Nephron (organoid): ENCODE measurements around the gene ANKLE2.

Experiments used
- H3K27ac Mint-ChIP-seq, 3 experiments: 2 replicates each; pipeline ENCODE4 v1.8.0; 2020; ENCODE audit warnings: mixed read lengths in 3 of 3, mild to moderate bottlenecking in 2 of 3, moderate library complexity in 1 of 3
- H3K27me3 Mint-ChIP-seq: 2 replicates; pipeline ENCODE4 v1.8.0; 2021; ENCODE audit warnings: low read depth, mild to moderate bottlenecking, moderate library complexity, mixed read lengths
- H3K36me3 Mint-ChIP-seq: 2 replicates; pipeline ENCODE4 v1.8.0; 2020; ENCODE audit warnings: low read depth, mixed read lengths
- H3K4me1 Mint-ChIP-seq: 2 replicates; pipeline ENCODE4 v1.8.0; 2020; ENCODE audit warnings: mixed read lengths
- H3K4me3 Mint-ChIP-seq, 3 experiments: 2 replicates each; pipeline ENCODE4 v1.8.0; 2020; ENCODE audit warnings: mild to moderate bottlenecking in 3 of 3, mixed read lengths in 3 of 3, moderate library complexity in 2 of 3
- H3K9me3 Mint-ChIP-seq: 2 replicates; pipeline ENCODE4 v1.8.0; 2020; ENCODE audit warnings: mixed read lengths
- TF ChIP-seq, protein P1 (sequence below), 3 experiments: fragments of 200-600 bp; sonication (generic); IDR thresholded peaks; one replicate each; pipeline ENCODE4 v1.5.0; 2021; ENCODE audit warnings: antibody characterized with exemption in 3 of 3; ENCODE audit not compliant: unreplicated experiment in 3 of 3

ANKLE2 gene

GRCh38 chr12:132743831-132744230, 17.8 kb downstream of the ANKLE2 start:
- Mint-ChIP-seq H3K4me1 (no peaks in the 10 kb centered on the region), H3K4me3 (no peak overlapping the region), H3K9me3 (no peaks in the 10 kb centered on the region), H3K27ac (no peak overlapping the region), H3K36me3 (peaks cover 96% of the 10 kb centered on the region), H3K27me3 (no peaks in the 10 kb centered on the region)
- TF ChIP-seq, protein P1, sequence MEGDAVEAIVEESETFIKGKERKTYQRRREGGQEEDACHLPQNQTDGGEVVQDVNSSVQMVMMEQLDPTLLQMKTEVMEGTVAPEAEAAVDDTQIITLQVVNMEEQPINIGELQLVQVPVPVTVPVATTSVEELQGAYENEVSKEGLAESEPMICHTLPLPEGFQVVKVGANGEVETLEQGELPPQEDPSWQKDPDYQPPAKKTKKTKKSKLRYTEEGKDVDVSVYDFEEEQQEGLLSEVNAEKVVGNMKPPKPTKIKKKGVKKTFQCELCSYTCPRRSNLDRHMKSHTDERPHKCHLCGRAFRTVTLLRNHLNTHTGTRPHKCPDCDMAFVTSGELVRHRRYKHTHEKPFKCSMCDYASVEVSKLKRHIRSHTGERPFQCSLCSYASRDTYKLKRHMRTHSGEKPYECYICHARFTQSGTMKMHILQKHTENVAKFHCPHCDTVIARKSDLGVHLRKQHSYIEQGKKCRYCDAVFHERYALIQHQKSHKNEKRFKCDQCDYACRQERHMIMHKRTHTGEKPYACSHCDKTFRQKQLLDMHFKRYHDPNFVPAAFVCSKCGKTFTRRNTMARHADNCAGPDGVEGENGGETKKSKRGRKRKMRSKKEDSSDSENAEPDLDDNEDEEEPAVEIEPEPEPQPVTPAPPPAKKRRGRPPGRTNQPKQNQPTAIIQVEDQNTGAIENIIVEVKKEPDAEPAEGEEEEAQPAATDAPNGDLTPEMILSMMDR (IDR thresholded peaks at IDR 0.05; ENCODE audit: unreplicated experiment in 3 of 3) = no peak

DNA sequence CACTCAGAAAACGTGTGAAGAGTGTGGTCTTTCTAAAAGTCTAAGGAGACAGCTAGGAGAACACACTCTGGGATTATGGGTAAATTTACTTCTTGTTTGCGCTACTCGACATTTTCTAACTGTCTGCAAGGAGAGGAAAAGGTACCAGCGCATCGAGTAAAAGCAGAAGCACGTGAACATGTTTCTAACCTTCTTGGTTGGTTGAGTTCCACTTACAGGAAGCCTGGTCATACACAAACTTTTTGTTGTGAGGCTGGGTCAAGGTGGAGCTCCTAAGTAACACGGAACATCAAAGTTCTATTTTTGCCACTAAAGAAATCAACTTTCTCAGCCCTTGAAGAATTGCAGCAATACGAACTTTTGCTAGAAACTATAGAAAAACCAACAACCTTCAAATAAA, 20.0 kb downstream of the ANKLE2 start:
- no peak overlapping the region for H3K4me3 Mint-ChIP-seq
- TF ChIP-seq, protein P1 (IDR thresholded peaks at IDR 0.05; ENCODE audit: unreplicated experiment in 3 of 3) = no peak
- H3K4me1 Mint-ChIP-seq = no peaks in the 10 kb centered on the region
- no peaks in the 10 kb centered on the region for H3K27me3 Mint-ChIP-seq
- H3K27ac Mint-ChIP-seq = no peak overlapping the region
- peaks cover 90% of the 10 kb centered on the region for H3K36me3 Mint-ChIP-seq
- H3K9me3 Mint-ChIP-seq = no peaks in the 10 kb centered on the region

DNA sequence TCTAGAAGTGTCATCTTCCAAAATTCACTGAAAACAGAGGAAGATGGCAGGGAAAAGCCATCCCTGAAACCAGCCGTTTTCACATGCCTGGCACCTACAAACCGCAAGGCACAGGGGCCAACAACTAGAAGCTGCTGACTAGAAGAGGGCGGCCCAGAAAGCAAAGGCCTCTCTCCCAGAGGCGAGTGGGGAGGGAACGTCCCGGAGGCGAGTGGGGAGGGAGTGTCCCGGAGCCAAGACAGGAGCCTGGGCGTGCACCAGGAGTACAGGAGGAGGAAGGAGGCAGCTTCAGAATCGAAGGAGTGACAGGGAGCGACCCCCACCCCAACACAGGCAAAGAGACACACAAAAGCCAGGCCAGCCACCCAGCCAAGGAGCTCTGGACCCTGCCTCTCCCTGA, 21.0 kb downstream of the ANKLE2 start:
- Mint-ChIP-seq H3K4me1 (no peaks in the 10 kb centered on the region), H3K4me3 (no peak overlapping the region), H3K9me3 (no peaks in the 10 kb centered on the region), H3K27ac (no peak overlapping the region), H3K36me3 (peaks cover 88% of the 10 kb centered on the region), H3K27me3 (no peaks in the 10 kb centered on the region)
- TF ChIP-seq, protein P1 (IDR thresholded peaks at IDR 0.05; ENCODE audit: unreplicated experiment in 3 of 3) = no peak

DNA sequence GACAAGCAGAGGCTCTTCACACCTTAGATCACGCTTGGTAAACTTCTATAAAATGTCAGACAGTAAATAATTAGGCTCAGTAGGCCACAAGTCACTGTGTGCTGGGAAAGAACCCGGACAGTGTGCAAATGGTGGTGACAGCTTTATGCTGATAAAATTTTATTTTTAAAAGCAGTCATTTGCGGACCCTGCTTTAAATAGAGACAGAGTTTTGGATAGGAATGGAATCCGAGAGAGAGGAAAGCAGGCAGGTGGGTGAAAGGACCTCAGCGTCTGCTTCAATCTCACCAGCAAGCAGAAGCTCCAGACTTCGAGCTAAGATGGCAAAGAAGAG, 21.4 kb downstream of the ANKLE2 start:
- no peaks in the 10 kb centered on the region for H3K27me3 Mint-ChIP-seq
- H3K9me3 Mint-ChIP-seq = no peaks in the 10 kb centered on the region
- H3K27ac Mint-ChIP-seq = no peak overlapping the region
- no peaks in the 10 kb centered on the region for H3K4me1 Mint-ChIP-seq
- no peak overlapping the region for H3K4me3 Mint-ChIP-seq
- peaks cover 88% of the 10 kb centered on the region for H3K36me3 Mint-ChIP-seq
- TF ChIP-seq, protein P1 (IDR thresholded peaks at IDR 0.05; ENCODE audit: unreplicated experiment in 3 of 3) = no peak

GRCh38 chr12:132739600-132740312, 21.9 kb downstream of the ANKLE2 start:
- TF ChIP-seq, protein P1 (IDR thresholded peaks at IDR 0.05; ENCODE audit: unreplicated experiment in 3 of 3) = no peak
- Mint-ChIP-seq H3K9me3 (no peaks in the 10 kb centered on the region), H3K27ac (no peak overlapping the region), H3K4me1 (no peaks in the 10 kb centered on the region), H3K36me3 (peaks cover 85% of the 10 kb centered on the region), H3K4me3 (no peak overlapping the region), H3K27me3 (no peaks in the 10 kb centered on the region)

GRCh38 chr12:132736913-132737312, 24.7 kb downstream of the ANKLE2 start:
- Mint-ChIP-seq H3K4me1 (no peaks in the 10 kb centered on the region), H3K27ac (no peak overlapping the region), H3K27me3 (no peaks in the 10 kb centered on the region), H3K36me3 (peaks cover 86% of the 10 kb centered on the region), H3K9me3 (no peaks in the 10 kb centered on the region), H3K4me3 (no peak overlapping the region)
- TF ChIP-seq, protein P1 (IDR thresholded peaks at IDR 0.05; ENCODE audit: unreplicated experiment in 3 of 3) = no peak
